Right atrium auricular region (tissue), 2 donors: ENCODE measurements around the gene GPX3. TPM values are rescaled to one million over a fixed set of nuclear protein-coding genes. Genes with fewer than 3 reads are reported as not detected.

ENCODE experiments used
- DNase-seq: peaks from one replicate; pipeline ENCODE4 v3.0.0-alpha.2; 2019; ENCODE audit warnings: low spot score
- H3K27ac ChIP-seq, 2 donors: fragments of 200-600 bp; sonication (generic); 1 replicate in 1 of 2; 2 replicates in 1 of 2; pipeline ENCODE4 v1.5.1; 2016 to 2019
- H3K27me3 ChIP-seq, 2 donors: fragments of 200-600 bp; sonication (generic); one replicate each; pipeline versions ENCODE4 v1.5.1 to v1.6.0; 2017 to 2019
- H3K36me3 ChIP-seq: fragments of 200-600 bp; sonication (generic); one replicate; pipeline ENCODE4 v1.5.1; 2016
- H3K4me1 ChIP-seq, 2 donors: fragments of 200-600 bp; sonication (generic); one replicate each; pipeline versions ENCODE4 v1.5.1 to v1.6.0; 2017 to 2019
- H3K4me3 ChIP-seq, 2 donors: fragments of 200-600 bp; sonication (generic); 1 replicate in 1 of 2; 2 replicates in 1 of 2; pipeline ENCODE4 v1.5.1; 2017 to 2019; ENCODE audit warnings: mild to moderate bottlenecking in 1 of 2, moderate library complexity in 1 of 2
- H3K9me3 ChIP-seq, 2 donors: fragments of 200-600 bp; sonication (generic); one replicate each; pipeline ENCODE4 v1.5.1; 2019
- CTCF ChIP-seq, 2 donors: fragments of 200-600 bp; sonication (generic); IDR thresholded peaks; one replicate each; pipeline ENCODE4 v1.5.1; 2019; ENCODE audit warnings: antibody characterized with exemption in 2 of 2
- total RNA-seq, 2 donors: library from RNA; depleted of rRNA; stranded (reverse); fragments of >200 nt; gene quantifications; one replicate each; pipeline ENCODE4 v1.1.0, GENCODE V29; 2016

The GPX3 gene
- total RNA-seq, 2 donors from 2014 or later: 2,222 to 2,480 TPM

GRCh38 chr5:151006704-151007334, 13.6 kb upstream of the GPX3 start:
- no peak for DNase-seq
- Histone ChIP-seq H3K36me3 (no peaks in the 10 kb centered on the region), H3K27me3 (no peaks in the 10 kb centered on the region), H3K4me1 (peaks cover 0 to 58% of the 10 kb centered on the region in 2 donors), H3K27ac (peak overlapping the region; percentile 85 to 88), H3K4me3 (no peak overlapping the region), H3K9me3 (no peaks in the 10 kb centered on the region)
- TF ChIP-seq CTCF (IDR thresholded peaks at IDR 0.05): no peak

- Histone ChIP-seq H3K4me1 (peaks cover 0 to 58% of the 10 kb centered on the region in 2 donors), H3K27ac (peak overlapping the region; percentile 85 to 88)
- no peak for TF ChIP-seq CTCF (IDR thresholded peaks at IDR 0.05)
These were observed 12.8 kb upstream of the GPX3 start for GRCh38 chr5:151007430-151008209.

GRCh38 chr5:151008210-151008491, 12.2 kb upstream of the GPX3 start:
- Histone ChIP-seq H3K4me1 (peaks cover 0 to 56% of the 10 kb centered on the region in 2 donors), H3K4me3 (no peak overlapping the region), H3K27me3 (no peaks in the 10 kb centered on the region), H3K36me3 (no peaks in the 10 kb centered on the region), H3K27ac (peak overlapping the region; percentile 20 to 85), H3K9me3 (no peaks in the 10 kb centered on the region)
- DNase-seq: no peak
- TF ChIP-seq CTCF (IDR thresholded peaks at IDR 0.05): no peak

More at GRCh38 chr5:151007430-151008209, 12.8 kb upstream of the GPX3 start:
- Histone ChIP-seq H3K36me3 (no peaks in the 10 kb centered on the region), H3K27me3 (no peaks in the 10 kb centered on the region), H3K4me3 (no peak overlapping the region), H3K9me3 (no peaks in the 10 kb centered on the region)
- no peak for DNase-seq

- TF ChIP-seq CTCF (IDR thresholded peaks at IDR 0.05): no peak
- H3K27ac ChIP-seq: no peak overlapping the region
- peaks cover 0 to 49% of the 10 kb centered on the region in 2 donors for H3K4me1 ChIP-seq
- H3K36me3 ChIP-seq: no peaks in the 10 kb centered on the region
- H3K4me3 ChIP-seq: no peak overlapping the region
- DNase-seq: no peak
- H3K27me3 ChIP-seq: no peaks in the 10 kb centered on the region
- H3K9me3 ChIP-seq: no peaks in the 10 kb centered on the region
These were observed 11.5 kb upstream of the GPX3 start for GRCh38 chr5:151008906-151009305.

GRCh38 chr5:151012862-151013261, 7.5 kb upstream of the GPX3 start:
- no peak for DNase-seq
- Histone ChIP-seq H3K27me3 (no peaks in the 10 kb centered on the region), H3K27ac (no peak overlapping the region), H3K4me1 (peaks cover 0 to 11% of the 10 kb centered on the region in 2 donors), H3K4me3 (no peak overlapping the region), H3K36me3 (no peaks in the 10 kb centered on the region), H3K9me3 (no peaks in the 10 kb centered on the region)
- no peak for TF ChIP-seq CTCF (IDR thresholded peaks at IDR 0.05)
